ENCODE results near the gene C16orf86.

DNA sequence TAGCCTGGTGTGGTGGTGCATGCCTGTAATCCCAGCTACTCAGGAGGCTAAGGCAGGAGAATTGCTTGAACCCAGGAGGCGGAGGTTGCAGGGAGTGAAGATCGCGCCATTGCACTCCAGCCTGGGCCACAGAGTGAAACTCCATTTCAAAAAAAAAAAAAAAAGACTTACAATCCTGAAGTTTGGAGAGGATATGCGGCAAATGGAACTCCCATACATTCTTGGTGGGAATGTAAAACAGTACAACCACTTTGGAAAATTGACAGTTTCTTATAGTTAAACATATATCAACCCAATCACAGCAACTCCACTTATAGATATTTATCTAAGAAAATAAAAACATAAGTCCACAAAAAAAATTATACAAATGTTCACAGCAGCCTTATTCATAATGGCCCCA, 40.6 kb downstream of the C16orf86 start:
- TF ChIP-seq, protein P1, sequence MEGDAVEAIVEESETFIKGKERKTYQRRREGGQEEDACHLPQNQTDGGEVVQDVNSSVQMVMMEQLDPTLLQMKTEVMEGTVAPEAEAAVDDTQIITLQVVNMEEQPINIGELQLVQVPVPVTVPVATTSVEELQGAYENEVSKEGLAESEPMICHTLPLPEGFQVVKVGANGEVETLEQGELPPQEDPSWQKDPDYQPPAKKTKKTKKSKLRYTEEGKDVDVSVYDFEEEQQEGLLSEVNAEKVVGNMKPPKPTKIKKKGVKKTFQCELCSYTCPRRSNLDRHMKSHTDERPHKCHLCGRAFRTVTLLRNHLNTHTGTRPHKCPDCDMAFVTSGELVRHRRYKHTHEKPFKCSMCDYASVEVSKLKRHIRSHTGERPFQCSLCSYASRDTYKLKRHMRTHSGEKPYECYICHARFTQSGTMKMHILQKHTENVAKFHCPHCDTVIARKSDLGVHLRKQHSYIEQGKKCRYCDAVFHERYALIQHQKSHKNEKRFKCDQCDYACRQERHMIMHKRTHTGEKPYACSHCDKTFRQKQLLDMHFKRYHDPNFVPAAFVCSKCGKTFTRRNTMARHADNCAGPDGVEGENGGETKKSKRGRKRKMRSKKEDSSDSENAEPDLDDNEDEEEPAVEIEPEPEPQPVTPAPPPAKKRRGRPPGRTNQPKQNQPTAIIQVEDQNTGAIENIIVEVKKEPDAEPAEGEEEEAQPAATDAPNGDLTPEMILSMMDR (IDR thresholded peaks at IDR 0.05; ENCODE audit: insufficient read depth, low read length, poor library complexity, severe bottlenecking): no peak
- no peak for TF ChIP-seq EZH2phosphoT487 (conservative IDR thresholded peaks at IDR 0.05; ENCODE audit: low read length)
